ENCODE data around the gene DAB2. TPM values are rescaled to one million over a fixed set of nuclear protein-coding genes. Genes with fewer than 3 reads are reported as not detected.

Gene DAB2
- polyA plus RNA-seq, 1 donor from 2014 or later, result 0.63 TPM

DNA sequence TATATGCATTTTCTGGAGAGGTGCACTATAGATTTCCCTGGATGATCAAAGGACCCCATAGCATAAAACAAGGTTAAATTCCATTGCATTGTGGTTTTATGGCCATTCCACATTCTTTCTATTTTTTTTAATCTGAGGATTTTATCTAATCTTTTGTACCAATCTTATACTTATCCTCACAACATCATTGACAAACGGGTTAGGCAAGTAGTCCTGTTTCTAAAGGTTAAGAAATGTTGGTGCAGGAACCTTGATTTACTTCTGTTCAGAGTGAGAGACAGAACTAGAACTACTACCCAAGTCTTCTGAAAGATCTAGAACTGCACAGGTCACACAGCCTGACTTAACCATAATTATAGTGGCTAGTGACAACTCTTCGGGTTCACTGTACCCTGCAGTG lies 5.7 kb upstream of the DAB2 start:
- TF ChIP-seq REST (IDR thresholded peaks at IDR 0.05; ENCODE audit: borderline replicate concordance), result no peak
- TF ChIP-seq SMC3 (conservative IDR thresholded peaks at IDR 0.05; ENCODE audit: poor library complexity), result no peak
- no peak for TF ChIP-seq POLR2AphosphoS5 (IDR thresholded peaks at IDR 0.05)
- no peak for TF ChIP-seq TAF1 (IDR thresholded peaks at IDR 0.05; ENCODE audit: low read depth)
- no peak for TF ChIP-seq RAD21 (conservative IDR thresholded peaks at IDR 0.05)
- no peak for TF ChIP-seq EZH2 (IDR thresholded peaks at IDR 0.05; ENCODE audit: borderline replicate concordance, insufficient read depth, low read length, poor library complexity, severe bottlenecking)
- TF ChIP-seq, protein P1, sequence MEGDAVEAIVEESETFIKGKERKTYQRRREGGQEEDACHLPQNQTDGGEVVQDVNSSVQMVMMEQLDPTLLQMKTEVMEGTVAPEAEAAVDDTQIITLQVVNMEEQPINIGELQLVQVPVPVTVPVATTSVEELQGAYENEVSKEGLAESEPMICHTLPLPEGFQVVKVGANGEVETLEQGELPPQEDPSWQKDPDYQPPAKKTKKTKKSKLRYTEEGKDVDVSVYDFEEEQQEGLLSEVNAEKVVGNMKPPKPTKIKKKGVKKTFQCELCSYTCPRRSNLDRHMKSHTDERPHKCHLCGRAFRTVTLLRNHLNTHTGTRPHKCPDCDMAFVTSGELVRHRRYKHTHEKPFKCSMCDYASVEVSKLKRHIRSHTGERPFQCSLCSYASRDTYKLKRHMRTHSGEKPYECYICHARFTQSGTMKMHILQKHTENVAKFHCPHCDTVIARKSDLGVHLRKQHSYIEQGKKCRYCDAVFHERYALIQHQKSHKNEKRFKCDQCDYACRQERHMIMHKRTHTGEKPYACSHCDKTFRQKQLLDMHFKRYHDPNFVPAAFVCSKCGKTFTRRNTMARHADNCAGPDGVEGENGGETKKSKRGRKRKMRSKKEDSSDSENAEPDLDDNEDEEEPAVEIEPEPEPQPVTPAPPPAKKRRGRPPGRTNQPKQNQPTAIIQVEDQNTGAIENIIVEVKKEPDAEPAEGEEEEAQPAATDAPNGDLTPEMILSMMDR (IDR thresholded peaks at IDR 0.05; ENCODE audit: poor library complexity, severe bottlenecking), result no peak
- no peak for TF ChIP-seq EP300 (conservative IDR thresholded peaks at IDR 0.05; ENCODE audit: poor library complexity, severe bottlenecking)
- TF ChIP-seq MXI1 (conservative IDR thresholded peaks at IDR 0.05; ENCODE audit: poor library complexity, severe bottlenecking), result no peak
- Histone ChIP-seq H4K20me1 (ENCODE audit: insufficient read depth) (no peaks in the 10 kb centered on the region), H3K27me3 (ENCODE audit: insufficient read depth, low read depth, low read length) (peaks cover 19% of the 10 kb centered on the region), H2AFZ (ENCODE audit: low read depth, low read length) (no peak overlapping the region), H3K9me2 (ENCODE audit: insufficient read depth, low read length) (no peaks in the 10 kb centered on the region), H3K4me3 (ENCODE audit: low read length) (no peak overlapping the region), H3K4me2 (ENCODE audit: low read length) (no peak overlapping the region), H3K9ac (ENCODE audit: low read length) (no peak overlapping the region), H3F3A (ENCODE audit: insufficient read depth, low read length, poor library complexity, severe bottlenecking) (no peaks in the 10 kb centered on the region), H3K9me3 (ENCODE audit: low read length) (no peaks in the 10 kb centered on the region), H3K27ac (ENCODE audit: low read length) (no peak overlapping the region), H3K79me2 (replicated peaks; ENCODE audit: insufficient read depth, low read length) (no peaks in the 10 kb centered on the region), H3K36me3 (ENCODE audit: insufficient read depth, low read length) (no peaks in the 10 kb centered on the region)

- Histone ChIP-seq H3K9me3 (ENCODE audit: low read length) (no peaks in the 10 kb centered on the region), H3K79me2 (replicated peaks; ENCODE audit: insufficient read depth, low read length) (no peaks in the 10 kb centered on the region), H3K4me3 (ENCODE audit: low read length) (no peak overlapping the region), H3K4me2 (ENCODE audit: low read length) (no peak overlapping the region), H3F3A (ENCODE audit: insufficient read depth, low read length, poor library complexity, severe bottlenecking) (no peaks in the 10 kb centered on the region), H3K36me3 (ENCODE audit: insufficient read depth, low read length) (no peaks in the 10 kb centered on the region), H2AFZ (ENCODE audit: low read depth, low read length) (no peak overlapping the region), H3K9ac (ENCODE audit: low read length) (no peak overlapping the region), H3K27me3 (ENCODE audit: insufficient read depth, low read depth, low read length) (peaks cover 37% of the 10 kb centered on the region), H3K27ac (ENCODE audit: low read length) (no peak overlapping the region), H4K20me1 (ENCODE audit: insufficient read depth) (no peaks in the 10 kb centered on the region), H3K9me2 (ENCODE audit: insufficient read depth, low read length) (no peaks in the 10 kb centered on the region)
- TF ChIP-seq MXI1 (conservative IDR thresholded peaks at IDR 0.05; ENCODE audit: poor library complexity, severe bottlenecking), result no peak
- TF ChIP-seq TAF1 (IDR thresholded peaks at IDR 0.05; ENCODE audit: low read depth), result no peak
- no peak for TF ChIP-seq REST (IDR thresholded peaks at IDR 0.05; ENCODE audit: borderline replicate concordance)
- peak; percentile 63 for TF ChIP-seq EP300 (conservative IDR thresholded peaks at IDR 0.05; ENCODE audit: poor library complexity, severe bottlenecking)
- TF ChIP-seq, protein P1 (IDR thresholded peaks at IDR 0.05; ENCODE audit: poor library complexity, severe bottlenecking), result no peak
- TF ChIP-seq POLR2AphosphoS5 (IDR thresholded peaks at IDR 0.05), result peak; percentile 42
Measured at GRCh38 chr5:39428640-39429039, 3.9 kb upstream of the DAB2 start.
